T-helper 9 cell (primary cell): ENCODE measurements around the gene MOSPD3.
"Not testable (repeated sequence)": the region's sequence is repeated elsewhere in the genome, so short reads cannot be mapped to it uniquely, and the experiment has no call there.

Experiments used
- DNase-seq: peaks from one replicate; pipeline ENCODE4 v3.0.0-alpha.2; 2020
- total RNA-seq, 2 donors: gene quantifications; one replicate each; lab custom pipeline; 2026; lab: John Stamatoyannopoulos, UW

Gene MOSPD3, protein sequence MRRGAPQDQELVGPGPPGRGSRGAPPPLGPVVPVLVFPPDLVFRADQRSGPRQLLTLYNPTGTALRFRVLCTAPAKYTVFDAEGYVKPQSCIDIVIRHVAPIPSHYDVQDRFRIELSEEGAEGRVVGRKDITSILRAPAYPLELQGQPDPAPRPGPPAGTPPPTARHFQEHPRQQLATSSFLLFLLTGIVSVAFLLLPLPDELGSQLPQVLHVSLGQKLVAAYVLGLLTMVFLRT
- total RNA-seq: 4.1 to 4.4 reads per million in 2 donors

DNA sequence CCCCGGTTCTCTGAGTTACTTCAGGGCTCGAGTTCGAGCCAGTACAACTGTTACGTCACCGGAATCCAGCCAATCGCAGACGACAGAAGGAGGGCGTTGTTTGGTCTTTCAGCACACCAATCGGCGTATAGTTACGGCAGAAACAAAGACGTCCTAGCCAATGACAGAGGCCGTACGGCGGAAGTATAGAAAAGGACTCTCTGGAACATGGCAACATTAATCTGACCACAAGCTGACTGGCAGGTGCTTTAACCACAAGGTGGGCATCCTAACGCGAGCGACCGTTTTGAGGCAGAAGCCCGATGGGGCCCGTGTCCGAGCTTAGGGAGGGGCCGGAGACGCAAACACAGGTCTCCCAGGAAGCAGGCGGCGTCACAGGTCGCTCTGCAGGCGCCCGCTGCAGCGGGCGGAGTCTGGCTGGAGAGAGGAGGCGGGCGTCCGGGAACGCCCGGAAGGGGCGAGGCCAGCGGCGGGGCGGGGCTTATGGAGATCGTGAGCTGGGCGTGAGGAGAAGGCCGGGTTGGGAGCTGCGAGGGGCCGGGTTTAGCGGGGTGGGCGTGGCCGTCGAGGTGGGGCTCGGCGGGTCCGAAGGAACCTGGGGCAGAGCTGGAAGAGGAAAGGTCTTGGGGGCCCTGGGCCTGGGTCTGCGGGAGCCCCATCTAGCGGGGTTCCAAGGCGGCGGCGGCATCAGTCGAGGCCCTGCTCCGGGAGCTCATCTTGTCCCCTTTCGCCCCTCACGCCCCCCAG lies at the start of gene MOSPD3:
Gene MOSPD3, plus strand, starts transcription at position 558 of the 747 bp plus-strand sequence. CDS start 252 bp downstream, outside the sequence.
- peak; percentile 97 for DNase-seq

DNA sequence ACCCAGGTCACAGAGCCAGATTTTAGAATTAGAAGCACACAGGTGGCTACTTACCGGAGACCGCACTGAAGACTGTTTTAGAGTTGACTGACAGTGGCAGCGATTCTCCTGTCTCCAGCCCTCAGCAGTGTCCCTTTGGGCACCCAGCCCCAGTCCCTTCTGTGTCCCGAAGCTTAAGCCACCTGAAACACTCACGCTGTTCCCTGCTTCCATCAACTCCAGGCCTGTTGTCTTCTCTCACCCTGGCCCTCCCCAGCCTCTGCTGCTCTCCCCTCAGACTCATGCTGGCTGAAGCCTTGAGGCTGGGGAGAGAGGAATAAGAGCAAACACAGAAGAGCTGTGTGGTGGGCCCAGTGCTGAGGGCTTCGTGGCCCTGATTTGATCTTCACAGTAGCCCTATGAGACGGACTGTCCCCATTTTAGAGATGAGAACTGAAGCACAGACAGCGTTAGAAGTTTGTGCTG lies 49.2 kb upstream of the MOSPD3 start:
- no peak for DNase-seq

DNA sequence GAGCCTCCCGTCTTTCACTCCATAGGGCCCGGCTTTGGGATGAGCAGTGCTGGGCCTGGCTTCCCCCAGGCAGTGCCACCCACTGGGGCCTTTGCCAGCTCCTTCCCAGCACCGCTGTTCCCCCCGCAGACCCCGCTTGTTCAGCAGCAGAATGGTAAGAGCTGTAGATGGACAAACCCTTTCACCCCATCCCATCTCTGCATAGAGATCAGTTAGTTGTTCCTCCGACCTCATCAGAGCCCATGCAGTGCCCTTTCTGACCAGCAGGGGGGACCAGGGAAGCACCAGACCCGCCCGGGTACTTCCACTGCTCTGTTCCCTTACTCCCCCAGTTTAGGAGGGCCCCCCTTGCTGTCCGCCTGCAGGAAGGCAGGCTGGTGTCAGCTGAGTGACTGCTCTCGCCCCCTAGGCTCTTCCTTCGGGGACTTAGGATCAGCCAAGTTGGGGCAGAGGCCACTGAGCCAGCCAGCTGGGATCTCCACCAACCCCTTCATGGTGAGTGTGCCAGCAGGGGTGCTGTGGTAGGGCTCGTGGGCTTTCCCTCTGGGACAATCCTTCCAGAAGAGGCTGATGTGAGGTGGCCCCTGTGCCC lies 48.4 kb upstream of the MOSPD3 start:
- DNase-seq: peak; percentile 83

DNA sequence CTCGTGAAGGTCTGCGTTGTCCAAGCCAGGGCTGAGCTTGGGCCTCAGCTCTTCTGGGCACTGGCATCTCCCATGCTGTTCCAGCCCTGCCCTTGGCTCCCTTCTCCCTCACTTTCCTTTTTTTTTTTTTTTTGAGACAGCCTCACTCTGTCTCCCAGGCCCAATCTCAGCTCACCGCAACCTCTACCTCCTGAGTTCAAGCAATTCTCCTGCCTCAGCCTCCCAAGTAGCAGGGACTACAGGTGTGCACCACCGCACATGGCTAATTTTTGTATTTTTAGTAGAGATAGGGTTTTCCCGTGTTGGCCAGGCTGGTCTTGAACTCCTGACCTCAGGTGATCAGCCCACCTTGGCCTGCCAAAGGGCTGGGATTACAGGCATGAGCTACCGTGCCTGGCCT lies 47.9 kb upstream of the MOSPD3 start:
- not testable (repeated sequence) for DNase-seq

DNA sequence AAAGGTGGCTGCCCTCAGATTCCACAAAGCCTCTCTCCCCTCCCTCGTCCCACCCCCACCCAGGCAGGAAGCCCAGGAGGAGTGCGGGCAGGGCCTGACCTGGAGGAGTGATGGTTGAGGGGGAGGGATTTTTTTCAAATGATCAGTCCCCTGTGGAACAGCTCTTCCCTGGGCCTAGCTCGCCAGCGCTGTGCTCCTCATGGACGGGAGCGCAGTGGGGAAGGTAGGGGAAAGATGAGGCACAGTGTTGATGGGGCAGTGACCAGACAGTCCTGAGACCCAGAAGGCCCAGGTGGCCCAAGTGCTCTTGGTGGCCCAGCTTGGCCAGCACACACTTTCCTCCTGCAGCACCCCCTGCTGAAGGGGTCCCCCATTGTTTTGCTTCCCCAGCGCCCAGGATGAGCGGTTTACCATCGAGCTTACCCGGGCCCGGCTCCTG lies 47.2 kb upstream of the MOSPD3 start:
- no peak for DNase-seq

DNA sequence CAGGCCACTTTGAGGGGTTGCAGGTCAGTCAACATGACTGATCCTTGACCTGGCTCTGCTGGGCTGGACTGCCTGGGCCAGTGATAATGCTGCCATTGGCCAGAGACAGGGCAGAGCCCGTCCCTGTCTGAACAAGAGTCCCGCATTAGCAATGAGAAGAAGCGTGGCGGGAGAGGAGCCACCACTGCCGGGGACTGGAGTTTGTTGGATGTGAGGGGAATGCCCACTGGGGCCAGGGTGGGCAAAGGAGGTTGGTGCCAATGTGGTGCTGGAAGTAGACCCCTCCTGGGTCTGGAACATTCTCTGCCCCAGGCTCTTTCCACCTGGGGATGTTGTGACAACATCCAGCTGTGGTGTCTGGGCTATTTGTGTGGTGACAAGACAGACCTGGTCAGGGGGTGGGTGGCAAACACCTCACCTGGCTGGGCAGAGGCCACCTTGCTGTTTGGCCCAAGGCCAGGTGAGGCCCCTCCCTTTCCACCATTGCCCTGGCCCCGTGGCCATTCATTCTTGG lies 46.3 kb upstream of the MOSPD3 start:
- DNase-seq: no peak

DNA sequence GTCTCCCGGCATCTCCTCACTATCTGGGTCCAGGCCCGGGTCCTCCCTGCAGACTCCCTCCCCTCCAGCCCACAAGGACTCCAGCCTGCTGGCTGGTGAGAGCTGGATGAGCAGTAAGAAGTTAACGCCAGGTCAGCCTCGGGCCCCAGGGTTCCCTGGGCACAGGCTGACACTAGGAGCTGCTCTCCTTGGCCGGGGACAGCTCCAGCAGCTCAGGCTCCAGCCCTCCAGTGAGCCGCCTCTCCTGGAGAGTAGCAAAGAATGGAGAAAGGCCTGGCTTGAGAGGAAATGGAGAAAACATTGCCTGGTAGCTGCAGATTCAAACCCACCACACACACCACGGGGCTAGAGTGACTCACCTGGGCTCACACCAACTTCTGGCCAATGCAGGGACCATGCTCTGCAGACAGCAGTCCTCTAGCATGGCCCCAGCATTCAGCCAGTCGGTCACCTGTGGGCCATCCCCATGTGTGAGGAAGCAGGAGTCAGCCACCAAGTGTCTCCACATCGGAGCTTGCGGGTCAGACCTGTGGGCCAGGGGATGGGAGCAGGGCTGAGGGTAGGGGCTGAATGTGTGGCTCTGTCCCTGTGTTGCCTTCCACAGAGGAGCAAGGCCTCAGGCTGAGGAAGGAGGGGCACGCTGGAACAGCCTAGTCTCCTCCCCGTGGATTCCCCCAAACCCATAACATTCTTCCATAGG lies 45.2 kb upstream of the MOSPD3 start:
- no peak for DNase-seq

DNA sequence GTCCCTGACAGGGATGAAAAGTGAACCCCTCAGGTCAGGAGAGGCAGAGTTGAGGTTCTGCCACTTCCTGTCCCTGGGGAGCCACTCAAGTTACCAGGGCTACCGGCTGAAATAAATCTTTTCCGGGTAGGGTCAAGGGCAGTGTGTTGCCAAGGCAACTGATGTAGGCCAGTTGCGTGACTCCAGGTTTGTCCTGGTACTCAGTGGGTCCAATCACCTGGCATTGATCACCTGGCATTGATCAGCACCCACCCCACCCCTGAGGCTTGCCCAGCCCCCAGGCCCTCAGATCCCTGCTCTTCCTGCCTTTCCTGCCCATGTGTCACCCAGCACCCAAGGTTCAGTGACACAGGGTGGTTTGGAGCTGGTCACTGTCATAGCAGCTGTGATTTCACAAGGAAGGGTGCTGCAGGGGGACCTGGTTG lies 44.6 kb upstream of the MOSPD3 start:
- no peak for DNase-seq

DNA sequence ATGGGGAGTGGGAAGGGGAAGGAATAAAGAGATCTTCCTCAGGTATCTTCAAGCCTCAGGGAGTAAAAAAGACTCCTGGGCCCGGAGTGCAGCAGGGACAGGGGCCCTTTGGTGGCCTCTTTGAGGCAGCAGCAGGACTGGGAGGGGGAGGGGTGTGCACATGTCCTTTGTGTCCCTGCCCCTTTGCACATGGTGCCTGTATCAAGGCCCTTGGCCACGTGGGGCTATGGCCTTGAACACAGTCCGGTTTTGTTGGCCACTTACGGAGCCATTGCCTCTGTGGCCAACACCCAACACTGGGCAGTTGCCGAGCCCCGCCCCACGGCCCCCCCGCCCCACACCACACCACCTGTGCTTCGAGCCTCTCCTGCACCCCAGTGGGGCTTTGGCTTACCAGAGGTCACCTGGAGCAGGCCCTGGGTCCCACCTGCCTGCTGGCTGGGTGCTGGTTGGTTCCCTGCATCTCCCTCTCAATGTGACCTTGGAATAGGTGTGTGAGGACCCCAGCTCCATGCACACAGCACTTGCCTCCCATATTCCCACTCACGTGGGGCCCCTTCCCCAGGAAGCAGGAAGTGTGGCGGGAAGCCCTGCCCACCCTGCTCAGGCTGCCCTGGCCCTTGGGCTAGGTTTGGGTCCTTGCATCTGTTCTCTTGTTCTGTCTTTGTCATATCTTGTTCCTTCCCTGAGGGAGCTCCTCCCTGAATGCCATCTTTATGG lies 44.0 kb upstream of the MOSPD3 start:
- DNase-seq: no peak

DNA sequence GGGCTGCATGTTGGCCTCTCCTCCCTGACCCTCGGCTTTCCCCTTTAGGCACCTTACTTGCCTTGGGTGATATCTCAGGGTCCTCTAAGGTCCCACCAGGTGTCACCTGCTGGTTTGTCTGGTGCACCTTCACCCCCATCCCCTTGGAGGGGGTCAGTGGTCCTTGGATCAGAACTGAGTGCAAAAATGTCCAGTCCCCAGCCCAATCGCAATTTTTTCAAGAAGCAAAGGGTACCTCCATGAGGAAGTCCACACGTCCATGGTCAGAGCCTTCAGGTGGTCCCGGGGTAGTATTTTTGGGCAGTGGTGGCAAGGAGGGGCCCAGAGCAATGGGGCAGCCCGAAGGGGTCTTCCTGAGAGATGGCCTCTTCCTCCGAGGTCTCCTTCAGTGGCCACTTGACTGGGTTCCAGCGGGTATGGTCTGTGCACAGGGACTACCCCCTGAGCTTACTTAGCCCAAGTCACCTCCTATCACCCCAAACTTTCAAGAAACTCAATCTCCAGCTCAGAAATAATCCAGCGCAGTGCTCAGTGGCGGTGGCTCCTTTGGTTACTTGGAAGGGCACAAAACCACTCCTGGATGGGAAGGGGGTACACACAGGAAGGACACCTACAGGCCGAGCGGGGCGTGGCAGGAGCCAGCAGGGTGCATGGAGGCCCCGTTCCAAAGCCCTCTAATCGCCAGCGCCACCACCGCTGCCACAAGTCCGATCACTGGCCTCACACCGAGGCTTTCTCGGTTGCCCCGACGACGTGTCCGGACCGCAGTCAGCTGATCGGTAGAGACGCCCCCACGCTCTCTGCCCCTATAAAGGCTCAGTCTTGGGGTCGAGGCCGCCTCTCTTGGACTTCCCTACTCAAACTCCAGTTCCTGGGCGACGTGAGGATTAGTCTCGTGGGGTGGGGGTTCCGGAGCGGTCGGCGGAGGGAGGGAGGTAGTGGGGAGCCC lies 43.2 kb upstream of the MOSPD3 start:
- peak; percentile 34 for DNase-seq

DNA sequence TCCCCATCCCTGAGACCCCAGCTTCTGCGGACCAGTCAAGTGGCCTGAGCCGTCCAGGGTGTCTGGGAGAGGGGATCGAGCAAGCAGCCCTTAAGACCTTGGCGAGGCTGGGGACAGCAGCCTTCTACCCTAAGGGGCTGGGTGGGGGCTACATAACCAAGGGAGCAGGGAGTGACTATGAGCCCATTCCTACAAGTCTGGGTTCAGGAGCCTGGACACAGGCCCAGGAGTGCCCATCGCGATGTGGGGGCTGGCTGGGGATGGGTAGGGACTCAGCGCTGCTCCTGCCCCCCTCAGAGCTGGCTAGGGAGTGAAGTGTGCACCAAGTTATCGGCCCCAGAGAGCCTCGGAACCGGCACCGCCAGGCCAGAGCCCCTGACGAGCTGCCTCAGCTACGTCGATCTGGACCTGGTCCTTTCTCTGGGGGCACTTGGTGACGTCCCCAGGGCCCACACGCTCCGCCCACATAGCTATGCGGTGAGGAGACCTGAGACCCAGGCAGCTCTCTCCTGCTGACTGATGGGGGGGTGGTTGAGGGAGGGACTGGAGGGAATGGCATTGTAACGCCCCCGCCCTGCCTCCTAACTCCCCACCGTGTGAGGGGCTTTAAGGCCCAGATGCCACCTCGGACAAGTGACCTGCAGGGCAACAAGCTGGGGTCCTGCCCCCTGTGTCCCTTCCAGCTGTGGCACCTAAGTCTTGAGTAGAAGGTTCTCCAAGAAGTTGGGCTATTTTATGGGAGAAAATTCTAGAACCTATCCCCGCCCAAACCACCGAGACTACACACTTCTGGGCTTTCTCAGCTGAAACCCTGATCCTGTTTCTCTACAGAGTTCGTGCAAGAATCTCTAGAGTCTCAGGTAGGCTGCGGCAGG lies 41.1 kb upstream of the MOSPD3 start:
- no peak for DNase-seq

DNA sequence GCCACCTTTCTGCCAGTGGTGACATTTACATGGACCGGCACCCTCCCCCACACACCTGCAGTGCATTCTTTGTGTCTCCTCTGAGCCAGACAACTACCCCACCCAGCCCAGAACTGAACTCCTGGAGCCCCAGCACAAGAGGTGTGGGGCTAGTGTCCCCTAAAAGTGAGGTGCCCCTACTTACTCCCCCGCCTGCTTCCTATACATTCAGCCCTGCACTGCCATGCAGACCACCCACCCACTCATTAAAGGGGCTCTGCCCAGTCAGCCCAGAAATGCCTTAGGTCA lies 40.6 kb upstream of the MOSPD3 start:
- DNase-seq: no peak

DNA sequence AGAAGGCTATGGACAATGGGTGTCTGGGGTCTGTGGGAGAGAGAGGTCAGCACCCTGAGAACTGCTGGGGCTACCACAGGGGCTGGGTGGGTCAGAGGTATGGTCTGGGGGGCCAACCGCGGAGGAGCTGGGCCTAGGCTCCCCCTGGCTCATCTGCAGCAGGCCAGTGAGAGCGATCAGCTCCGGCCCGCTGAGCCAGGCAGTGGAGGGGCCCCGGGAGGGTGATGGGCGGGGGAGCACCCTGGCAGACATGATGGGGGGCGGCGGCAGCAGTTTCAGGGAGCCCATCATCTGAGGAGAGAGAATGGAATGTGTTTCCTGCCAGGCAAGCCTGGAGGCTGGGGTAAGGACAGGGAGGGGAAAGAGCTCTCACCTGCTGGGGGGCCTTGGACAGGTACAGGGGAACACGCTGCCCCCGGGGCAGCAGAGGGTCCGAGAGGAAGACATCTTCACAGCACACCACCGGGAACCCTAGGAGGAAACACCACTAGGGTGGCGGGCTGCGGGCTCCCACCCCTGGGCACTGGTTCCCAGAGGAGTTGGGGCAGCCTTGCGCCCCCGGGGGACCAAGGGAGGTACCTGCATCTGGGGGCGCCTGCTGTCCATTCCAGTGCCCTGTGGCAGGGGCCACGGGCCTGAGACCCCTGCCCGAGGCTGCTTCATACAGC lies 39.9 kb upstream of the MOSPD3 start:
- DNase-seq: no peak

DNA sequence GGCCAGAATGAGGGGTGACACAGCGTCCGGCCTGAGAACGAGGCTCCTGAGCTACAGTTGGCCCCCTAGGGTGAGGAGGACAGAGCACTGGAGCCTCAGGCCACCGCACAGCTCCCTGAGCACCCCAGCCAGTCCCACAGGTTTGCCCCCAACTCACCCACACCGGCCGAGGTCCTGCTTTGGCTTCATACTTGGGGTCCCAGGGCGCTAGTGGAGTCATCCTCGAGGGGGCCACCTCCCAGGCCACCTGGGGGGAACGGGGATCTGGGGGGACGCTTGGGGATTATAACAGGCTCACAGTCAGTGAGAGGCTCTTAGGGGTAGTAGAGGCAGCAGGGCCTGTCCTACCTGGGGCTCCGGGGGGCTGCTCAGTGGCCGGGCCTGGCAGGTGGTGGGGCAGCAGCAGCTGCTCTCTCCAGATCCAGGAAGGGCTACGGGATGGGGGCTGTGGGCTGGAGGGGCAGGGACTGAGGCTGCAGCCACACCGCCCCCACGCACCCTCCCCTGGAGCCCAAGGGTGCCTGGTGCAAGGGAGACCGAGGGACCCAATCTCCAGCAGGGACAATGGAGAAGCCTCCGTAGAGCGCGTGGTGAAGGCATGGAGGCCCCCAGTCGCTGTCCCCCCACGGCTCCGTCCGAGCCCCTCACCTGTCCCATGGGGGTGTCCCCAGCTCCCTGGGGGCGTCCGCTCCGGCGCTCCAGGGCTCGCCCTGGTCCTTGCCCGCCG lies 39.2 kb upstream of the MOSPD3 start:
- DNase-seq: no peak

DNA sequence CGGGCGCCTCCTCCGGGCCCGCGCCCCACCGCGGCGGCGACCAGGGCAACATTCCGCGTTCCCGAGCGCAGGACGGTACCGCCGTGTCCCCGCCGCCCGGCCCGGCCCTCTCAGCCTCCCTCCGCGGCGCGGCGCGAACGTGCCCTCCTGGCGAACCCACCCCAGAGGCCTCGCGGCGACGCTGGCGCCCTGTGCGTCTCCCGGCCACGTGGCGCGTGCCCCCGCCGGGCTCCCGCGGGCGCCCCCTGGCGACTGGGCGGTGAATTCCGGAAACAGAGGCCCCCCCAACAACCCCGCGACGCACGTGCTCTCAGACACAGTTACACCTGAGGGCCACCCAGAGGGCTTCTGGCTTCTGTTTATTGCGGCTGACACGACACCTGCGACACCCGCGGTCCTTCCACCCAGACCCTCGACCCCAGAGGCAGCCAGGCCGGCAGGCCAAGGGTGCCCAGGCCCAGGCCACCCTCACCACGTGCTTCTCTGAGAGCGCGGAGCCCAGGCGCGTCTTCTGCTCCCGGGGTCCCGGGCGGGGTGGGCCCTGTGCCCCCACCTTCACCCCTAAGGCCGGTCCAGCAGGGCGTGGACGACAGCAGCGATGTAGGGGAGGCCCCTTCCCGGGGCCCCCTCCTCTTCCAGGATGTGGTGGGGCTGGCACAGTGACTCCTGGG lies 38.5 kb upstream of the MOSPD3 start, which contains the start of gene SAP25:
Gene SAP25, minus strand, starts transcription at position 210 of the 671 bp plus-strand sequence. Its CDS starts 158 bp downstream, at position 52.
- no peak for DNase-seq

DNA sequence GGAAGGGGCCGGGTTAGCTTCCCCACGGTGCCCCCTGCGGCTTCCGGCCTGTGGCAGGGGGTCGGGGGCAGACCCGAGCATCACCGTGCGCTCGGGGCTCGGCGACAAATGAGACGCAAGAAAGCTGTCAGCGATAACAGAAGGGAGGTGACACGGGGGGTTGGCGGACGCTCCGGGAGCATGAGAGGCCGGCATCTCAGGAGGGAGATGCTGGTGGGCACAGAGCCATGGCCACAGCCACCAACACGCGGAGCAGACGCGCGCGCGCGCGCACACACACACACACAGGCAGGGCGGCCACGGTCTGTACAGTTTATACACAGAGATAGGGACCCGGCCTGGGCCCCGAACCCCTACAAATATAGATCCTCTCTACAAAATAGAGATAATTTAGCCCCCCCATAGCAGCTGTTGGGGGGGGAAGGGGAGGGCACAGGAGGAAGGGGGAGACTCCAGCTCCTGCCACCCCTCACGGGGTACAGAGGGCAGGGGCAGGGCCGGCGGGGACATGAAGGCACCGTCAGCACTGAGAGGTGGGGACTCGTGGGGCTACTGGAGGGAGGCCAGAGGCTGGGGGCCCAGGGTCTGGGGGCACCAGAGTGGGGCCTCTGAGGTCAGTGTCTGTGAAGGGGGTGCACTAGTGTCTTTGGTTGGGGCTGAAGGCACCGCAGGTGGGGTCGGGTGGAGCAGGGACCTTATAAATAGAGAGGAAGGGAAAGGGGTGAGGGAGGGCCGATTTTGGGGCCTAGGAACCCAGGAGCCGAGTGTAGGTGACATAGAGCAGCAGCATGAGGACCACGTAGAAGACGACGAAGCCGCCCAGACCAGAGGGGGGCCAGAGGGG lies 37.8 kb upstream of the MOSPD3 start:
- DNase-seq: no peak

DNA sequence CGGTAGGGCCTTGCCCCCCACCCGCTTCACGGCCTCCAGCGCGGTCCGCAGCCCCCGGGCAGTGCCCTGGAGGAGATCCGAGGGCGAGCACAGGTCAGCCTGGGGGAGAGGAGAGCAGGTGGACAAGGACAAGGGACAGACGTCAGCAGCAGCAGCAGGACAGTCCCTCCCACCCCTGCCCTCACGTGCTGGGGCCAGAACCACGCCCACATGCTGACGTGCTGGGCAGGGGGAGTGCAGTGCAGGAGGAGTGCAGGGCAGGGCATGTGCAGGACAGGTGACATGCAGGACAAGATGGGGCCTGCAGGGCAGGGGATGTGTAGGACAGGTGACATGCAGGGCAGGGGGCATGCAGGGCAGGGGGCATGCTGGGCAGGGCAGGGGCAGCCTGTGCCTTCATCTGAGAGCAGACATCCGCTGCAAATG lies 37.1 kb upstream of the MOSPD3 start:
- DNase-seq: no peak
